SU-DHL-6 (cell line): ENCODE measurements around the gene CTSA.

ENCODE experiments used
- EZH2phosphoT487 ChIP-seq: fragments of 200-600 bp; sonication (generic), shearing (Covaris generic); conservative IDR thresholded peaks from 2 replicates; pipeline ENCODE4 v1.6.1; 2018; ENCODE audit warnings: mild to moderate bottlenecking, antibody characterized with exemption, low read length, moderate library complexity, mixed read lengths
- TF ChIP-seq, protein P1 (sequence below): fragments of 200-600 bp; sonication (generic); IDR thresholded peaks from one replicate; pipeline ENCODE4 v1.5.1; 2017; ENCODE audit warnings: antibody characterized with exemption, mild to moderate bottlenecking, low read length, moderate library complexity; ENCODE audit not compliant: insufficient read depth, poor library complexity, severe bottlenecking

DNA sequence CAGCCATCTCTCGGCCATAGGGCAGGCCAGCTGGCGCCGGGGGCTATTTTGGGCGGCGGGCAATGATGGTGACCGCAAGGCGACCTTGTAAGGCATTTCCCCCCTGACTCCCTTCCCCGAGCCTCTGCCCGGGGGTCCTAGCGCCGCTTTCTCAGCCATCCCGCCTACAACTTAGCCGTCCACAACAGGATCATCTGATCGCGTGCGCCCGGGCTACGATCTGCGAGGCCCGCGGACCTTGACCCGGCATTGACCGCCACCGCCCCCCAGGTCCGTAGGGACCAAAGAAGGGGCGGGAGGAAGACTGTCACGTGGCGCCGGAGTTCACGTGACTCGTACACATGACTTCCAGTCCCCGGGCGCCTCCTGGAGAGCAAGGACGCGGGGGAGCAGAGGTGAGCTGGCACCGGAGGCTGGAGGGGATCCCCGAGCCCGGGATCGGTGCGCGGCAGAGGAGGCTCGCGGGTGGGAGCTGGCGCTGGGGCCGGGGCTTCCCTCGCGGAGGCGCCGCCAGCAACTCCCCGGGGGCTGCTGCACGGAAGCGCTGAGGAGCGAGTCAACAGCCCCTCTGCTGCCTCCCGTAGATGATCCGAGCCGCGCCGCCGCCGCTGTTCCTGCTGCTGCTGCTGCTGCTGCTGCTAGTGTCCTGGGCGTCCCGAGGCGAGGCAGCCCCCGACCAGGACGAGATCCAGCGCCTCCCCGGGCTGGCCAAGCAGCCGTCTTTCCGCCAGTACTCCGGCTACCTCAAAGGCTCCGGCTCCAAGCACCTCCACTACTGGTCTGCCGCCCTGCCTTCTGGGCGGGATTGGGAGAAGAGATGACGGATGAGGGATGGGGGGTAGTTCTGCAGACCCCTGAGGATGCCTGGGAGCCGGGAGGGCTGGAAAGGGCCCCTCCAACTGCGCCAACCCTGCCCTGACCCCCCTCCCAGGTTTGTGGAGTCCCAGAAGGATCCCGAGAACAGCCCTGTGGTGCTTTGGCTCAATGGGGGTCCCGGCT, at the start of gene CTSA, which contains the start of gene NEURL2:
- TF ChIP-seq, protein P1, sequence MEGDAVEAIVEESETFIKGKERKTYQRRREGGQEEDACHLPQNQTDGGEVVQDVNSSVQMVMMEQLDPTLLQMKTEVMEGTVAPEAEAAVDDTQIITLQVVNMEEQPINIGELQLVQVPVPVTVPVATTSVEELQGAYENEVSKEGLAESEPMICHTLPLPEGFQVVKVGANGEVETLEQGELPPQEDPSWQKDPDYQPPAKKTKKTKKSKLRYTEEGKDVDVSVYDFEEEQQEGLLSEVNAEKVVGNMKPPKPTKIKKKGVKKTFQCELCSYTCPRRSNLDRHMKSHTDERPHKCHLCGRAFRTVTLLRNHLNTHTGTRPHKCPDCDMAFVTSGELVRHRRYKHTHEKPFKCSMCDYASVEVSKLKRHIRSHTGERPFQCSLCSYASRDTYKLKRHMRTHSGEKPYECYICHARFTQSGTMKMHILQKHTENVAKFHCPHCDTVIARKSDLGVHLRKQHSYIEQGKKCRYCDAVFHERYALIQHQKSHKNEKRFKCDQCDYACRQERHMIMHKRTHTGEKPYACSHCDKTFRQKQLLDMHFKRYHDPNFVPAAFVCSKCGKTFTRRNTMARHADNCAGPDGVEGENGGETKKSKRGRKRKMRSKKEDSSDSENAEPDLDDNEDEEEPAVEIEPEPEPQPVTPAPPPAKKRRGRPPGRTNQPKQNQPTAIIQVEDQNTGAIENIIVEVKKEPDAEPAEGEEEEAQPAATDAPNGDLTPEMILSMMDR, result no peak
- TF ChIP-seq EZH2phosphoT487, result no peak
